Mammary epithelial cell (primary cell): Measurements from ENCODE around the gene ANO1.

Experiments used
- EZH2 ChIP-seq: IDR thresholded peaks from 2 replicates; pipeline ENCODE4 v1.6.1; 2012; ENCODE audit warnings: low read length, inconsistent platforms, borderline replicate concordance
- TF ChIP-seq, protein P1 (sequence below), 2 donors: IDR thresholded peaks in 1 of 2; conservative IDR thresholded peaks in 1 of 2; 2 replicates each; pipeline ENCODE4 v1.5.1; 2011 to 2012; ENCODE audit warnings: inconsistent platforms in 2 of 2, low read length in 2 of 2, mild to moderate bottlenecking in 2 of 2, control low read depth in 1 of 2, low read depth in 1 of 2; ENCODE audit not compliant: insufficient read depth in 1 of 2; ENCODE audit errors: extremely low read depth in 1 of 2

DNA sequence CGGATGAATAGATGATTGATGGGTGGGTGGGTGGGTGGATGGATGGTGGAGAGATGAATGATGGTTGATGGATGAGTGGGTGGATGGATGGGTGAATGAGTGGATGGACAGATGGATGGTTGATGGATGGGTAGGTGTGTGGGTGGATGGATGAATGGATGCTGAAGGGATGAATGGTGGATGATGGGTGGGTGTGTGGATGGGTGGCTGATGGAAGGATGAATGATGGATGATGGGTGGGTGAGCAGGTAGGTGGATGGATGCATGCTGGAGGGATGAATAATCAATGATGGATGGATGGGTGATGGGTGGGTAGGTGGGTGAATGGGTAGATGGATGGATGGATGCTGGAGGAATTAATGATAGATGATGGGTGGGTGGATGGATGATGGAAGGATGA lies 40.5 kb downstream of the ANO1 start:
- TF ChIP-seq, protein P1, sequence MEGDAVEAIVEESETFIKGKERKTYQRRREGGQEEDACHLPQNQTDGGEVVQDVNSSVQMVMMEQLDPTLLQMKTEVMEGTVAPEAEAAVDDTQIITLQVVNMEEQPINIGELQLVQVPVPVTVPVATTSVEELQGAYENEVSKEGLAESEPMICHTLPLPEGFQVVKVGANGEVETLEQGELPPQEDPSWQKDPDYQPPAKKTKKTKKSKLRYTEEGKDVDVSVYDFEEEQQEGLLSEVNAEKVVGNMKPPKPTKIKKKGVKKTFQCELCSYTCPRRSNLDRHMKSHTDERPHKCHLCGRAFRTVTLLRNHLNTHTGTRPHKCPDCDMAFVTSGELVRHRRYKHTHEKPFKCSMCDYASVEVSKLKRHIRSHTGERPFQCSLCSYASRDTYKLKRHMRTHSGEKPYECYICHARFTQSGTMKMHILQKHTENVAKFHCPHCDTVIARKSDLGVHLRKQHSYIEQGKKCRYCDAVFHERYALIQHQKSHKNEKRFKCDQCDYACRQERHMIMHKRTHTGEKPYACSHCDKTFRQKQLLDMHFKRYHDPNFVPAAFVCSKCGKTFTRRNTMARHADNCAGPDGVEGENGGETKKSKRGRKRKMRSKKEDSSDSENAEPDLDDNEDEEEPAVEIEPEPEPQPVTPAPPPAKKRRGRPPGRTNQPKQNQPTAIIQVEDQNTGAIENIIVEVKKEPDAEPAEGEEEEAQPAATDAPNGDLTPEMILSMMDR (conservative IDR thresholded peaks at IDR 0.05 in 1 of 2, IDR thresholded peaks at IDR 0.05 in 1 of 2; ENCODE audit: extremely low read depth in 1 of 2, insufficient read depth in 1 of 2, low read depth in 1 of 2, low read length in 2 of 2) = no peak
- TF ChIP-seq EZH2 = no peak
